ENCODE measurements around the gene MYRF. TPM values are rescaled to one million over a fixed set of nuclear protein-coding genes. Genes with fewer than 3 reads are reported as not detected.
A peak's percentile ranks its signal among the peaks of the same experiment; 100 is the strongest.

MYRF gene
- total and polyA plus RNA-seq, 2 of the 13 experiments (the other 11 are each of a cell fraction or from before 2014, with no cell fraction given): 10.2 to 25.9 TPM

DNA sequence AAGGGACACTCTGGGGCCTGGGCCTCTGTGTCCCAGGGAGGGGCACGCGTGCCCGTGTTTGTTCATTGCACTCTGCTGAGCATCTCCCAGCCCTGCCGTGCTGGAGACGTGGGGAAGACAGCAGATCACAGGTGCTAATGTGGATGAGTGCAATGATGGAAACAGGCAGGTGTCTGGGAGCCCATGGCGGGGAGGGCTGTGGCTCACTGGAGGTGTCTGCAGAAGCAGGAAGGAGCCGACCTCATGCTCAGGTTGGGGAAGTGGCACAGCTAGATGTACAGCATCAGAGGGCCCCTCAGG lies 32.0 kb downstream of the MYRF start:
- no peaks in the 10 kb centered on the region for H4K20me1 ChIP-seq (ENCODE audit: insufficient read depth, low read length)
- ChIA-PET POLR2A (interaction anchor here (1.2 to 1.8 kb wide), 4 partner anchors 15 to 324 kb away, joined by 3 to 5 read pairs (median 4); no protein-coding TSS in a partner anchor), CTCF (ENCODE audit: low intra/inter-chr PET ratio, low total read pairs) (no interaction called here)
- H3K36me3 ChIP-seq (replicated peaks in 1 of 2; ENCODE audit: control insufficient read depth in 1 of 2, insufficient read depth in 2 of 2, low read length in 2 of 2): peaks cover 28 to 82% of the 10 kb centered on the region in 2 experiments
- H3K4me2 ChIP-seq (ENCODE audit: low read depth, low read length): no peak overlapping the region
- no peaks in the 10 kb centered on the region for H3K9me3 ChIP-seq (ENCODE audit: low read length)
- no peaks in the 10 kb centered on the region for H3K79me2 ChIP-seq (ENCODE audit: insufficient read depth, low read length)
- H3K9ac ChIP-seq (ENCODE audit: insufficient read depth, low read depth, low read length): no peak overlapping the region
- H3K4me3 ChIP-seq (replicated peaks in 1 of 3; ENCODE audit: insufficient read depth in 1 of 3, low read depth in 2 of 3, low read length in 3 of 3): no peak overlapping the region
- H3K4me1 ChIP-seq (ENCODE audit: insufficient read depth, low read length): peaks cover 6% of the 10 kb centered on the region; the same call in 1 of the 2 replicates
- no peak overlapping the region for H2AFZ ChIP-seq (ENCODE audit: low read length)
- no peak overlapping the region for H3K27ac ChIP-seq (ENCODE audit: extremely low read length, insufficient read depth, low read length)
- intact Hi-C loops (cut with micrococcal nuclease; ENCODE audit: unreplicated experiment) (no loop called here), in situ Hi-C loops (cut with HindIII; ENCODE audit: extremely low pct_ligation_motif_present, low pct_unique_long_range_greater_than_20kb) (loop anchor here (5.0 kb wide), 1 partner anchor 37 kb away; no protein-coding TSS in a partner anchor)
- no peak for ATAC-seq
- FAIRE-seq: no peak
- no peak for DNase-seq (ENCODE audit: low spot score)
- no TSS peak for BruUV-seq (replicated peaks)
- TF ChIP-seq POLR2G (IDR thresholded peaks at IDR 0.05; ENCODE audit: low read depth, low read length): 0 out of 2 replicates have a peak, but pooled peaks have one; percentile 7
- no peak for TF ChIP-seq ZBTB20 (CRISPR knock-in tag; IDR thresholded peaks at IDR 0.05; ENCODE audit: borderline replicate concordance, low read depth)
- WGBS (ENCODE audit: low lambda C conversion rate): 98% methylated on average over 7 of the region's 7 CpGs
- no peaks in the 10 kb centered on the region for H3K27me3 ChIP-seq (ENCODE audit: control insufficient read depth in 1 of 2, insufficient read depth in 2 of 2, low read length in 2 of 2)

- no peak overlapping the region for H2AFZ ChIP-seq (ENCODE audit: low read length)
- no peak overlapping the region for H3K4me2 ChIP-seq (ENCODE audit: low read depth, low read length)
- no peaks in the 10 kb centered on the region for H4K20me1 ChIP-seq (ENCODE audit: insufficient read depth, low read length)
- no peak for TF ChIP-seq SATB2 (CRISPR knock-in tag; IDR thresholded peaks at IDR 0.05)
- TF ChIP-seq AGO2 (optimal IDR thresholded peaks at IDR 0.05; ENCODE audit: low read depth, low read length): peak; percentile 77
- ChIA-PET POLR2A (interaction anchor here (1.1 kb wide), 1 partner anchor 29 kb away, joined by 3 read pairs; no protein-coding TSS in a partner anchor), CTCF (ENCODE audit: low intra/inter-chr PET ratio, low total read pairs) (no interaction called here)
- in situ Hi-C loops (cut with HindIII; ENCODE audit: extremely low pct_ligation_motif_present, low pct_unique_long_range_greater_than_20kb) (no loop called here), intact Hi-C loops (cut with micrococcal nuclease; ENCODE audit: unreplicated experiment) (no loop called here)
- H3K4me1 ChIP-seq (ENCODE audit: insufficient read depth, low read length): peaks cover 9% of the 10 kb centered on the region
- DNase-seq (ENCODE audit: low spot score): no peak
- FAIRE-seq: no peak
- no peaks in the 10 kb centered on the region for H3K79me2 ChIP-seq (ENCODE audit: insufficient read depth, low read length)
- H3K27ac ChIP-seq (ENCODE audit: extremely low read length, insufficient read depth, low read length): no peak overlapping the region
- H3K27me3 ChIP-seq (ENCODE audit: control insufficient read depth in 1 of 2, insufficient read depth in 2 of 2, low read length in 2 of 2): no peaks in the 10 kb centered on the region
- no peak overlapping the region for H3K4me3 ChIP-seq (replicated peaks in 1 of 3; ENCODE audit: insufficient read depth in 1 of 3, low read depth in 2 of 3, low read length in 3 of 3)
- H3K9ac ChIP-seq (ENCODE audit: insufficient read depth, low read depth, low read length): no peak overlapping the region
- whole genome bisulfite sequencing (ENCODE audit: low lambda C conversion rate): 97% methylated on average over 9 of the region's 11 CpGs
- no TSS peak for BruUV-seq (replicated peaks)
- no peaks in the 10 kb centered on the region for H3K9me3 ChIP-seq (ENCODE audit: low read length)
- peaks cover 29 to 79% of the 10 kb centered on the region in 2 experiments for H3K36me3 ChIP-seq (replicated peaks in 1 of 2; ENCODE audit: control insufficient read depth in 1 of 2, insufficient read depth in 2 of 2, low read length in 2 of 2)
- ATAC-seq: no peak
These were observed 33.5 kb downstream of the MYRF start for GRCh38 chr11:61785837-61786402.

All from HepG2 (cell line).